ENCODE data around the gene TEDC1. TPM values are rescaled to one million over a fixed set of nuclear protein-coding genes. Genes with fewer than 3 reads are reported as not detected.
A peak's percentile ranks its signal among the peaks of the same experiment; 100 is the strongest.

TEDC1 gene
- total and polyA plus RNA-seq, 3 donors from 2014 or later = 8.8 to 16.7 (median 16.4) TPM

DNA sequence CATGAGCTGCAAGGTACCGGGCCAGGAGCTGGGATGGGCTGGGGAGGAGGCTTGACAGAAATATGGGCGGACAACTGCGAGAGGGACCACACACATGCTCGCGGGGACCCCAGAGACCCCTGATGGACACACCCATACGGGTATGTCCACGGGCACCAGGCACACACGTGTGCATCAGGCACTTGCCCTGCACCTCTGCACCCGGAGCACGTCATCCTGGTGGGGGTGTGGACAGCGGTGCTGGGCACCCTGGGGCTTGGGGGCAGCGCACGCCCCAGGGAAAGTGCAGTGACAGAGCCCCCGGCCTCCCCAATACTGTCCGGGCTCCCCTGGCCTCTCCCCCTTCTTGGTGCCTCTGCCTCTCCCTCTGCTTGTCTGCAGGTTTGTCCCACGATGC lies 6.1 kb upstream of the TEDC1 start:
- TF ChIP-seq, protein P1, sequence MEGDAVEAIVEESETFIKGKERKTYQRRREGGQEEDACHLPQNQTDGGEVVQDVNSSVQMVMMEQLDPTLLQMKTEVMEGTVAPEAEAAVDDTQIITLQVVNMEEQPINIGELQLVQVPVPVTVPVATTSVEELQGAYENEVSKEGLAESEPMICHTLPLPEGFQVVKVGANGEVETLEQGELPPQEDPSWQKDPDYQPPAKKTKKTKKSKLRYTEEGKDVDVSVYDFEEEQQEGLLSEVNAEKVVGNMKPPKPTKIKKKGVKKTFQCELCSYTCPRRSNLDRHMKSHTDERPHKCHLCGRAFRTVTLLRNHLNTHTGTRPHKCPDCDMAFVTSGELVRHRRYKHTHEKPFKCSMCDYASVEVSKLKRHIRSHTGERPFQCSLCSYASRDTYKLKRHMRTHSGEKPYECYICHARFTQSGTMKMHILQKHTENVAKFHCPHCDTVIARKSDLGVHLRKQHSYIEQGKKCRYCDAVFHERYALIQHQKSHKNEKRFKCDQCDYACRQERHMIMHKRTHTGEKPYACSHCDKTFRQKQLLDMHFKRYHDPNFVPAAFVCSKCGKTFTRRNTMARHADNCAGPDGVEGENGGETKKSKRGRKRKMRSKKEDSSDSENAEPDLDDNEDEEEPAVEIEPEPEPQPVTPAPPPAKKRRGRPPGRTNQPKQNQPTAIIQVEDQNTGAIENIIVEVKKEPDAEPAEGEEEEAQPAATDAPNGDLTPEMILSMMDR (IDR thresholded peaks at IDR 0.05) = no peak
- TF ChIP-seq POLR2A (IDR thresholded peaks at IDR 0.05) = no peak
- no peaks in the 10 kb centered on the region for H3K36me3 ChIP-seq (ENCODE audit: low read depth, missing control alignments)
- no peak overlapping the region for H3K4me3 ChIP-seq
- intact Hi-C loops (cut with DNase I; ENCODE audit: low total_unique reads) = loop anchor here (5.0 kb wide), 1 partner anchor 113 kb away; no protein-coding TSS in a partner anchor
- no peak for DNase-seq
- peaks cover 48% of the 10 kb centered on the region for H3K4me1 ChIP-seq
- H3K9me3 ChIP-seq = no peaks in the 10 kb centered on the region
- no peaks in the 10 kb centered on the region for H3K27me3 ChIP-seq
- 76 to 94% methylated on average over 3 to 16 of the region's 16 CpGs for WGBS, 2 donors
- H3K27ac ChIP-seq = no peak overlapping the region

DNA sequence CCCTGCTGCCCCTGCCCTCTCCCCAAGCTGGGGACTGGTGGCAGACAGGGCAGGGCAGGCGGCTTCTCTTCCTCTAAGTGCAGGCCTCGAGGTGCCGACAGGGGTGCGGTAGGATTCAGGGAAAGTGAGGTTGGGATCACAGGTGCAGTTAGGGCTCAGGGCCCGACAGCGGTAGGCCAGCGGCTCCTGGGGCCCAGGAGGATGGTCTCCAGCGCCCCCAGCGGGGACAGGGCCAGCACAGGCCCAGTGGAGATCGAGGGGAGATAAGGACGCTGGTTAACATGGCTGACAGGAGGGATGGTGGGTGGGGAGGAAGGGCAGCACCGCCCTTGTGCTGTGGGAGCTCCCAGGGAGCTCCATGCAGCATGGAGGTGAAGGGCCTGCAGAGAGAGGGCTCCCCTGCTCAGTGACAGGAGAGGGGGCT lies 5.3 kb upstream of the TEDC1 start:
- Histone ChIP-seq H3K27me3 (no peaks in the 10 kb centered on the region), H3K4me3 (no peak overlapping the region), H3K27ac (no peak overlapping the region), H3K4me1 (peaks cover 44% of the 10 kb centered on the region), H3K9me3 (no peaks in the 10 kb centered on the region), H3K36me3 (ENCODE audit: low read depth, missing control alignments) (no peaks in the 10 kb centered on the region)
- intact Hi-C loops (cut with DNase I; ENCODE audit: low total_unique reads) = loop anchor here (5.0 kb wide), 1 partner anchor 113 kb away; no protein-coding TSS in a partner anchor
- DNase-seq = no peak
- TF ChIP-seq POLR2A (IDR thresholded peaks at IDR 0.05) = no peak
- TF ChIP-seq, protein P1 (IDR thresholded peaks at IDR 0.05) = no peak
- WGBS, 2 donors = 43 to 50% methylated on average over 10 to 12 of the region's 12 CpGs

DNA sequence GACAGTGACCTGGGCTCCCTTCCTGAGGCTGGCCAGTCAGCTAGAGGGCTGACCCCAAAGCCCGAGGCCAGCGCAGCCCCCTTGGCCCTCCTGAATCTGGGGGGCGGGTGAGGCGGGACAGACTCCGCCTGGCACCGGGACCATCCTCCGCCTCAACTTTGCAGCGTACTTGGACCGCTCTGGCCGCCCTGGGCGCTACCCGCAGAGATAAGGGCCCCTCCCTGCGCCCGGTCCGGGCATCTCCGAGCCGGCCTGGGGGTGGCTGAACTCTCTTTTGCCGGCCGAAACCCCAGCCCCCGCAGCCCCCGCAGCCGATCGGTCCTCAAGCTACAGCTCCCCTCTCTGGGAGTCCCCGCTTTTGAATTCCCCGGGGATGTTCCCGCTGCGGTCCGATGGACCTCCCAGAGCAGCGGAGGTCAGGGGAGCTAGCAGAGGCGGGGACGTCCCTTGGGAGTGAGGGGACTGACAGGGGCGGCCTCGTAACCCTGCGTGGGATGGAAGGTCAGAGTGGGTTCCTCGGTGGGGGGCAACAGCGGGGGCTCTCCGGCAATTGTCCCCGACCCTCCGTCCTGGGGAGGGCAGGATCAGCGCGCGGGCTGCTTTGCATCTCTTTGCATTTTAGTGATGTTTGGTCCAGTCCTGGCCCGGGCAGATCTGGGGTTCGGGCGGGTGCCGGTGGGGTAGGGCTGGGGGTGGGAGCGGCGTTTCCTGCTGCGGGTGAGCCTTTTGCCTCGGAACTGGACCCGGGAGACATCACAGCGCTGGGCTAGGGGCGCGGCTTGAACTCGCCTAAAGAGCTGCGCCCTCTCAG lies 4.7 kb upstream of the TEDC1 start, which contains the start of gene CRIP1:
Gene CRIP1, plus strand, starts transcription at position 724 of the 811 bp plus-strand sequence. CDS start 374 bp downstream, outside the sequence.
- H3K4me3 ChIP-seq = peak within 1 kb of the TSS; percentile 21 to 45
- H3K36me3 ChIP-seq (ENCODE audit: low read depth, missing control alignments) = no peaks in the 10 kb centered on the region
- WGBS, 2 donors = 3 to 9% methylated on average over 28 to 54 of the region's 56 CpGs
- DNase-seq = no peak
- intact Hi-C loops (cut with DNase I; ENCODE audit: low total_unique reads) = loop anchor here (5.0 kb wide), 1 partner anchor 114 kb away; no protein-coding TSS in a partner anchor
- no peaks in the 10 kb centered on the region for H3K27me3 ChIP-seq
- no peaks in the 10 kb centered on the region for H3K9me3 ChIP-seq
- H3K4me1 ChIP-seq = peaks cover 39% of the 10 kb centered on the region
- no peak for TF ChIP-seq POLR2A (IDR thresholded peaks at IDR 0.05)
- H3K27ac ChIP-seq = peak within 1 kb of the TSS in 1 of 2 donors; percentile 66

DNA sequence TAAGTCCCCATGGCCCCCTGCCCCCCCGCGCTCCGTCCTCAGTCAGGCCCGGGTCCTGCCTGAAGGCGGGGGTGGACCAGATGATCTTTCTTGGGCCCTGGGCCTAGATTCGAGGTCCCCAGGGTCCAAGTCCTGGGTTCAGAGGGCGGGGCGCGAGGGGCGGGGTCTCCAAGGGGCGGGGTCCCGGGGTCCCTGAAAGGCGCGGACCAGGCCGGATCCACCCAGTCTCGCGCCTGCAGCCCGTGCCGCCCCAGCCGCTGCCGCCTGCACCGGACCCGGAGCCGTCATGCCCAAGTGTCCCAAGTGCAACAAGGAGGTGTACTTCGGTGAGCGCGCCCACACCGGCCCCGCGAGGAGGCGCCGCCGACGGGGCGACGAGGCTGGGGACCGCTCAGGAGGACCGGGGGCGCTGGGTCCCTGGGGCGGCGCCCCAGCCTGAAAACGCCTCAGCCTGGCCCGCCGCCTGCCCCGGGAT lies 4.0 kb upstream of the TEDC1 start:
- no peaks in the 10 kb centered on the region for H3K9me3 ChIP-seq
- DNase-seq = no peak
- TF ChIP-seq, protein P1 (IDR thresholded peaks at IDR 0.05) = no peak
- peak overlapping the region; percentile 21 to 45 for H3K4me3 ChIP-seq
- WGBS, 2 donors = 0% methylated on average over 4 of the region's 45 CpGs; no CpG with 5 or more reads in 1 of the 2 donors
- H3K27ac ChIP-seq = peak overlapping the region in 1 of 2 donors; percentile 66
- intact Hi-C loops (cut with DNase I; ENCODE audit: low total_unique reads) = loop anchor here (5.0 kb wide), 1 partner anchor 115 kb away; no protein-coding TSS in a partner anchor
- H3K36me3 ChIP-seq (ENCODE audit: low read depth, missing control alignments) = no peaks in the 10 kb centered on the region
- no peaks in the 10 kb centered on the region for H3K27me3 ChIP-seq
- peaks cover 33% of the 10 kb centered on the region for H3K4me1 ChIP-seq

DNA sequence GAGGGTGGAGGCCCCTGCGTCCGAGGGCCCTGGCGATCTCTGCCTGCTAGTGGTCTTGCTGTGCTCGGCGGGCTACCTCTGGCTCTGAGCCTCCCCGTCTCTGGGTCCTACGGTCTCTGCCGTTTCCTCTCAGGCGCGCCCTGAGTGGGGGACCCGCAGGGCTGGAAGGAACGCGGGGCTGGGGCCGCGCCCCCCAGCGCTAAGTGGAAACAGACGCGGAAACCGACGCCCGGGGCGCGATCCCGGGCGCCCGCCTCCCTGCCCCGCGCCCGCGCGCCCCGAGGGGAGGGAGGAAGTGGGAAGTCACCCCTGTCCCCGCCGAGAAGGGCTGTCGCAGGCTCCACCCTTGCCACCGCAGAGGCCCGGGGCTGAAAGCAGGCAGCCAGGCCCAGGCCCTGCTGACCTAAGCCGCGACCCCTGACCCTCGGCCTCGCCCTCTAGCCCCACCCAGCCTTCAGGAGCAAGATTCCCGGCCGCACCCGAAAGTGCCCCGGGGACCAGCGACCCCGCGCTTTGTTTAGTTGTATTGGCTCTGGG lies 3.5 kb upstream of the TEDC1 start:
- intact Hi-C loops (cut with DNase I; ENCODE audit: low total_unique reads) = loop anchor here (5.0 kb wide), 1 partner anchor 115 kb away; no protein-coding TSS in a partner anchor
- peaks cover 28% of the 10 kb centered on the region for H3K4me1 ChIP-seq

More for the DNA sequence above, 3.5 kb upstream of the TEDC1 start:
- no peak for DNase-seq
- peak overlapping the region in 1 of 2 donors; percentile 66 for H3K27ac ChIP-seq
- no peaks in the 10 kb centered on the region for H3K9me3 ChIP-seq
- H3K36me3 ChIP-seq (ENCODE audit: low read depth, missing control alignments) = no peaks in the 10 kb centered on the region
- 7 to 40% methylated on average over 1 to 43 of the region's 48 CpGs for WGBS, 2 donors
- TF ChIP-seq, protein P1 (IDR thresholded peaks at IDR 0.05) = no peak
- no peaks in the 10 kb centered on the region for H3K27me3 ChIP-seq
- H3K4me3 ChIP-seq = peak overlapping the region; percentile 21 to 45

All from testis (tissue), 3 donors.